IPS-18c (cell line): Measurements from ENCODE around the gene ILF2.
"Not testable (repeated sequence)": the region's sequence is repeated elsewhere in the genome, so short reads cannot be mapped to it uniquely, and the experiment has no call there.

Source experiments
- H3K4me3 ChIP-seq: 2 replicates; pipeline ENCODE4 v1.7.0; 2013; ENCODE audit warnings: low read depth, mild to moderate bottlenecking, low read length, moderate library complexity; ENCODE audit not compliant: insufficient read depth
- H3K9me3 ChIP-seq: one replicate; pipeline ENCODE4 v1.6.1; 2013; ENCODE audit warnings: mild to moderate bottlenecking, low read length, moderate library complexity; ENCODE audit not compliant: control insufficient read depth, insufficient read depth

The ILF2 gene

GRCh38 chr1:153684892-153685291, 14.1 kb upstream of the ILF2 start:
- Histone ChIP-seq H3K9me3 (peaks cover 2% of the 10 kb centered on the region), H3K4me3 (no peak overlapping the region)

- H3K9me3 ChIP-seq = peaks cover 2% of the 10 kb centered on the region
- no peak overlapping the region for H3K4me3 ChIP-seq
Measured at GRCh38 chr1:153683854-153684253, 13.1 kb upstream of the ILF2 start.

- H3K4me3 ChIP-seq = no peak overlapping the region
- H3K9me3 ChIP-seq = peaks cover 2% of the 10 kb centered on the region
Measured at GRCh38 chr1:153682730-153683129, 11.9 kb upstream of the ILF2 start.

GRCh38 chr1:153680120-153680403, 9.3 kb upstream of the ILF2 start:
- Histone ChIP-seq H3K4me3 (peak overlapping the region; percentile 62), H3K9me3 (peaks cover 2% of the 10 kb centered on the region)

- H3K4me3 ChIP-seq = peak overlapping the region; percentile 62
- peaks cover 2% of the 10 kb centered on the region for H3K9me3 ChIP-seq
Measured at GRCh38 chr1:153679337-153680119, 8.7 kb upstream of the ILF2 start.

GRCh38 chr1:153678519-153679336, 7.9 kb upstream of the ILF2 start, which contains the start of gene NPR1:
Gene NPR1 (plus strand): TSS chr1:153678688. CDS start chr1:153679109, 421 bp downstream.
- Histone ChIP-seq H3K4me3 (peak within 1 kb of the TSS; percentile 62), H3K9me3 (no peaks in the 10 kb centered on the region)

- H3K4me3 ChIP-seq = peak overlapping the region; percentile 62
- H3K9me3 ChIP-seq = no peaks in the 10 kb centered on the region
Measured at GRCh38 chr1:153677718-153678518, 7.1 kb upstream of the ILF2 start.

GRCh38 chr1:153673511-153673910, 2.7 kb upstream of the ILF2 start:
- Histone ChIP-seq H3K4me3 (no peak overlapping the region), H3K9me3 (no peaks in the 10 kb centered on the region)

- peak overlapping the region; percentile 52 for H3K4me3 ChIP-seq
- not testable (repeated sequence) for H3K9me3 ChIP-seq
Measured at GRCh38 chr1:153671628-153672353, 998 bp upstream of the ILF2 start.

GRCh38 chr1:153670257-153670858, 435 bp downstream of the ILF2 start:
- Histone ChIP-seq H3K9me3 (no peaks in the 10 kb centered on the region), H3K4me3 (peak overlapping the region; percentile 99)

- Histone ChIP-seq H3K9me3 (no peaks in the 10 kb centered on the region), H3K4me3 (peak overlapping the region; percentile 99)
Measured at GRCh38 chr1:153669606-153670005, 1.2 kb downstream of the ILF2 start.

GRCh38 chr1:153668672-153669071, 2.1 kb downstream of the ILF2 start:
- H3K9me3 ChIP-seq, H3K4me3 ChIP-seq: not testable (repeated sequence)

- H3K9me3 ChIP-seq = no peaks in the 10 kb centered on the region
- no peak overlapping the region for H3K4me3 ChIP-seq
Measured at GRCh38 chr1:153667439-153667838, 3.4 kb downstream of the ILF2 start.

GRCh38 chr1:153663211-153663610, 7.6 kb downstream of the ILF2 start:
- Histone ChIP-seq H3K4me3 (no peak overlapping the region), H3K9me3 (no peaks in the 10 kb centered on the region)

GRCh38 chr1:153662269-153662668, 8.5 kb downstream of the ILF2 start:
- H3K4me3 ChIP-seq = no peak overlapping the region

GRCh38 chr1:153661111-153661708, 9.6 kb downstream of the ILF2 start:
- H3K4me3 ChIP-seq = no peak overlapping the region

More at GRCh38 chr1:153662269-153662668, 8.5 kb downstream of the ILF2 start:
- H3K9me3 ChIP-seq = no peaks in the 10 kb centered on the region

More at GRCh38 chr1:153661111-153661708, 9.6 kb downstream of the ILF2 start:
- no peaks in the 10 kb centered on the region for H3K9me3 ChIP-seq
